ENCODE results near the gene ZNF101.

Gene ZNF101

GRCh38 chr19:19631346-19631745 lies 37.3 kb upstream of the ZNF101 start:
- in situ Hi-C loops (cut with HindIII; ENCODE audit: low pct_ligation_motif_present, low sequenced_read_pairs) = no loop called here
- Histone ChIP-seq H3K27me3 (replicated peaks) (no peaks in the 10 kb centered on the region), H3K36me3 (replicated peaks) (peaks cover 25% of the 10 kb centered on the region), H3K4me3 (ENCODE audit: low read depth, low read length) (no peak overlapping the region), H3K27ac (no peak overlapping the region)
- DNase-seq = no peak
- no peak for TF ChIP-seq CTCF (IDR thresholded peaks at IDR 0.05; ENCODE audit: low read depth, low read length, missing control alignments)

GRCh38 chr19:19632661-19633060 lies 36.0 kb upstream of the ZNF101 start:
- peaks cover 30% of the 10 kb centered on the region for H3K36me3 ChIP-seq (replicated peaks)
- TF ChIP-seq CTCF (IDR thresholded peaks at IDR 0.05; ENCODE audit: low read depth, low read length, missing control alignments) = no peak
- DNase-seq = no peak
- no peak overlapping the region for H3K27ac ChIP-seq
- no peak overlapping the region for H3K4me3 ChIP-seq (ENCODE audit: low read depth, low read length)
- in situ Hi-C loops (cut with HindIII; ENCODE audit: low pct_ligation_motif_present, low sequenced_read_pairs) = no loop called here
- H3K27me3 ChIP-seq (replicated peaks) = no peaks in the 10 kb centered on the region

- H3K4me3 ChIP-seq (ENCODE audit: low read depth, low read length) = no peak overlapping the region
- TF ChIP-seq CTCF (IDR thresholded peaks at IDR 0.05; ENCODE audit: low read depth, low read length, missing control alignments) = no peak
- in situ Hi-C loops (cut with HindIII; ENCODE audit: low pct_ligation_motif_present, low sequenced_read_pairs) = no loop called here
- no peaks in the 10 kb centered on the region for H3K27me3 ChIP-seq (replicated peaks)
- H3K36me3 ChIP-seq (replicated peaks) = peaks cover 37% of the 10 kb centered on the region
- no peak overlapping the region for H3K27ac ChIP-seq
- DNase-seq = no peak
These were observed 34.7 kb upstream of the ZNF101 start for GRCh38 chr19:19633711-19634515.

- Histone ChIP-seq H3K27ac (no peak overlapping the region), H3K27me3 (replicated peaks) (no peaks in the 10 kb centered on the region), H3K4me3 (ENCODE audit: low read depth, low read length) (no peak overlapping the region), H3K36me3 (replicated peaks) (peaks cover 37% of the 10 kb centered on the region)
- DNase-seq = no peak
- no peak for TF ChIP-seq CTCF (IDR thresholded peaks at IDR 0.05; ENCODE audit: low read depth, low read length, missing control alignments)
- in situ Hi-C loops (cut with HindIII; ENCODE audit: low pct_ligation_motif_present, low sequenced_read_pairs) = no loop called here
These were observed 33.9 kb upstream of the ZNF101 start for GRCh38 chr19:19634516-19635312.

- Histone ChIP-seq H3K27ac (no peak overlapping the region), H3K27me3 (replicated peaks) (no peaks in the 10 kb centered on the region), H3K4me3 (ENCODE audit: low read depth, low read length) (no peak overlapping the region), H3K36me3 (replicated peaks) (peaks cover 37% of the 10 kb centered on the region)
- DNase-seq = no peak
- no peak for TF ChIP-seq CTCF (IDR thresholded peaks at IDR 0.05; ENCODE audit: low read depth, low read length, missing control alignments)
- in situ Hi-C loops (cut with HindIII; ENCODE audit: low pct_ligation_motif_present, low sequenced_read_pairs) = no loop called here
These were observed 33.3 kb upstream of the ZNF101 start for GRCh38 chr19:19635313-19635702.
